KMS-11 (cell line): ENCODE data around the gene TMEM163.
"Not testable (repeated sequence)": the region's sequence is repeated elsewhere in the genome, so short reads cannot be mapped to it uniquely, and the experiment has no call there.

ENCODE experiments used
- H2AFZ ChIP-seq: fragments of 200-600 bp; sonication (generic); 2 replicates; pipeline ENCODE4 v1.6.1; 2016; ENCODE audit warnings: antibody characterized with exemption, mixed run types, low read depth
- H3K27ac ChIP-seq: fragments of 200-600 bp; sonication (generic); 2 replicates; pipeline ENCODE4 v1.6.1; 2016; ENCODE audit warnings: mild to moderate bottlenecking, mixed run types
- H3K27me3 ChIP-seq: fragments of 200-600 bp; sonication (generic); 2 replicates; pipeline ENCODE4 v1.6.1; 2017; ENCODE audit warnings: mild to moderate bottlenecking, low read depth, mixed run types, moderate library complexity; ENCODE audit not compliant: insufficient read depth
- H3K36me3 ChIP-seq: fragments of 200-600 bp; sonication (generic); 2 replicates; pipeline ENCODE4 v1.6.1; 2017; ENCODE audit warnings: mild to moderate bottlenecking, mixed run types; ENCODE audit not compliant: insufficient read depth
- H3K4me1 ChIP-seq: fragments of 200-600 bp; sonication (generic); 2 replicates; pipeline ENCODE4 v1.6.1; 2016; ENCODE audit warnings: mild to moderate bottlenecking, low read depth, mixed run types; ENCODE audit not compliant: poor library complexity, severe bottlenecking
- H3K4me2 ChIP-seq: fragments of 200-600 bp; sonication (generic); 2 replicates; pipeline ENCODE4 v1.7.0; 2016; ENCODE audit warnings: mild to moderate bottlenecking, mixed run types
- H3K4me3 ChIP-seq: fragments of 200-600 bp; sonication (generic); IDR thresholded peaks from 2 replicates; pipeline ENCODE4 v1.6.1; 2017; ENCODE audit warnings: low read depth, low read length, mixed read lengths; ENCODE audit not compliant: insufficient read depth
- H3K79me2 ChIP-seq: fragments of 200-600 bp; sonication (generic); 2 replicates; pipeline ENCODE4 v1.6.1; 2016; ENCODE audit warnings: low read depth, mixed run types; ENCODE audit not compliant: insufficient read depth
- H3K9ac ChIP-seq: fragments of 200-600 bp; sonication (generic); 2 replicates; pipeline ENCODE4 v1.6.1; 2016; ENCODE audit warnings: mild to moderate bottlenecking, mixed run types
- H4K20me1 ChIP-seq: fragments of 200-600 bp; sonication (generic); 2 replicates; pipeline ENCODE4 v1.6.1; 2016; ENCODE audit warnings: mild to moderate bottlenecking, mixed run types; ENCODE audit not compliant: insufficient read depth
- TF ChIP-seq, protein P1 (sequence below): fragments of 200-600 bp; sonication (generic); conservative IDR thresholded peaks from 2 replicates; pipeline ENCODE4 v1.6.1; 2017; ENCODE audit warnings: low read depth, mild to moderate bottlenecking, antibody characterized with exemption, low read length, moderate library complexity, mixed read lengths

The TMEM163 gene

DNA sequence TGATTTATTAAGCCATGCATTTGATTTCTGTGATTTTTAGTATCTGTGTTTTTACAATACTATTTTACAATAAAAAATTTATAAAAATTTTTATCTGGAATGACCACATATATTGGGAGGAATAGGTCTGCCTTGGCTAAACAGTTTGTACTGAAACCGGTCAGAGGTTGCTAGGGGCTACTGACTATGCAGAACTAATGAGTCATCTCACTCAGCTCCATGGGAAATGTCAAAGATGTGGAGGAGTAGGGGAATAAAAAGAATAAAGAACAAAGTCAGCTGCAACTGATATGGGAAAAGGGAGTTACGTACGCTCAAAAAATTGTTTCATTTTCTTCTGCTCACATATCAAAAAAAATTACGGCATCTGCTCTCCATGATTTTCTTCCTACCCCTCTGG lies 8.6 kb upstream of the TMEM163 start:
- H3K4me2 ChIP-seq, result no peak overlapping the region
- no peaks in the 10 kb centered on the region for H3K27me3 ChIP-seq
- H3K4me1 ChIP-seq, result no peaks in the 10 kb centered on the region
- H4K20me1 ChIP-seq, result no peaks in the 10 kb centered on the region
- no peak overlapping the region for H3K9ac ChIP-seq
- H3K4me3 ChIP-seq, result no peak overlapping the region
- H3K36me3 ChIP-seq, result no peaks in the 10 kb centered on the region
- H3K79me2 ChIP-seq, result no peaks in the 10 kb centered on the region
- no peak overlapping the region for H3K27ac ChIP-seq
- TF ChIP-seq, protein P1, sequence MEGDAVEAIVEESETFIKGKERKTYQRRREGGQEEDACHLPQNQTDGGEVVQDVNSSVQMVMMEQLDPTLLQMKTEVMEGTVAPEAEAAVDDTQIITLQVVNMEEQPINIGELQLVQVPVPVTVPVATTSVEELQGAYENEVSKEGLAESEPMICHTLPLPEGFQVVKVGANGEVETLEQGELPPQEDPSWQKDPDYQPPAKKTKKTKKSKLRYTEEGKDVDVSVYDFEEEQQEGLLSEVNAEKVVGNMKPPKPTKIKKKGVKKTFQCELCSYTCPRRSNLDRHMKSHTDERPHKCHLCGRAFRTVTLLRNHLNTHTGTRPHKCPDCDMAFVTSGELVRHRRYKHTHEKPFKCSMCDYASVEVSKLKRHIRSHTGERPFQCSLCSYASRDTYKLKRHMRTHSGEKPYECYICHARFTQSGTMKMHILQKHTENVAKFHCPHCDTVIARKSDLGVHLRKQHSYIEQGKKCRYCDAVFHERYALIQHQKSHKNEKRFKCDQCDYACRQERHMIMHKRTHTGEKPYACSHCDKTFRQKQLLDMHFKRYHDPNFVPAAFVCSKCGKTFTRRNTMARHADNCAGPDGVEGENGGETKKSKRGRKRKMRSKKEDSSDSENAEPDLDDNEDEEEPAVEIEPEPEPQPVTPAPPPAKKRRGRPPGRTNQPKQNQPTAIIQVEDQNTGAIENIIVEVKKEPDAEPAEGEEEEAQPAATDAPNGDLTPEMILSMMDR, result no peak
- H2AFZ ChIP-seq, result no peak overlapping the region

DNA sequence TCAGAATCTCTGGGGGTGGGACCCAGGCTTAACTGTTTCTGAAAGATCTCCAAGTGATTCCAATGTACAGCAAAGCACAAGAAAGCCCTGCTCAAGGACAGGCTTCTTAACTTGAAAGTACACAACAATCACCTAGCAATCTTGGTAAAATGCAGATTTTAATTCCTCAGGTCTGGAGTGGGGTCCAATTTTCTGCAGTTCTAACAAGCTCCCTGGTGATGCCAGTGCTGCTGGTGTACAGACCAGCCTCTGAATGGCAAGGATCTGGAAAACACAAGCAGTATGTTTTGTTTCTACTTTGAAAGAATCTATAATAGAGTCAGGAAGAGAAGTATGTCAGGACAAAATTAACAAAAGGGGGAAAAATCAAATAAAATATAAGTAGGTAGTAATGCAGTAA lies 7.8 kb upstream of the TMEM163 start:
- H3K4me3 ChIP-seq, result no peak overlapping the region
- H3K9ac ChIP-seq, result no peak overlapping the region
- no peaks in the 10 kb centered on the region for H3K4me1 ChIP-seq
- no peaks in the 10 kb centered on the region for H4K20me1 ChIP-seq
- H3K4me2 ChIP-seq, result no peak overlapping the region
- no peaks in the 10 kb centered on the region for H3K79me2 ChIP-seq
- no peaks in the 10 kb centered on the region for H3K36me3 ChIP-seq
- H2AFZ ChIP-seq, result no peak overlapping the region
- TF ChIP-seq, protein P1, result no peak
- H3K27ac ChIP-seq, result no peak overlapping the region
- H3K27me3 ChIP-seq, result no peaks in the 10 kb centered on the region

DNA sequence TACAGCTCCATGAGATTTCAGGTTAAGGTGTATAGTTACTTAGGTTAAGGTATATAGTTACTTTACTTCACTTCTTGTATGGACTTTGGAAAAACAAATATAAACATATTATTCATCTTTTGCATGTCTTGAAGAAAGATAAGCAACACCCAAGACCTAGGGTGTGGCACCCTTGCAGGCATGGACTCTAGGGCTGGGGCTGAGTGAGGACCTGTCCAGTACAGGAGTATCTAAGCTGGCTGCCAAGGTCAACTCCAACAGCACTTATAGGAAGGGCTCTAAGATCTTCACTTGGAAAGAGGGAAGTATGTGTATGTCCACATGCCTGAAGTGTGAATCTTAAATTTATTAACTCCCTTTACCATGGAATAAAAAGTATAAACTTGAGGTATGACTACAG lies 7.1 kb upstream of the TMEM163 start:
- Histone ChIP-seq H3K27me3 (no peaks in the 10 kb centered on the region), H4K20me1 (no peaks in the 10 kb centered on the region), H3K4me1 (no peaks in the 10 kb centered on the region), H3K4me3 (no peak overlapping the region), H3K9ac (no peak overlapping the region), H3K27ac (no peak overlapping the region), H3K79me2 (no peaks in the 10 kb centered on the region), H2AFZ (no peak overlapping the region), H3K36me3 (no peaks in the 10 kb centered on the region), H3K4me2 (no peak overlapping the region)
- TF ChIP-seq, protein P1, result no peak

DNA sequence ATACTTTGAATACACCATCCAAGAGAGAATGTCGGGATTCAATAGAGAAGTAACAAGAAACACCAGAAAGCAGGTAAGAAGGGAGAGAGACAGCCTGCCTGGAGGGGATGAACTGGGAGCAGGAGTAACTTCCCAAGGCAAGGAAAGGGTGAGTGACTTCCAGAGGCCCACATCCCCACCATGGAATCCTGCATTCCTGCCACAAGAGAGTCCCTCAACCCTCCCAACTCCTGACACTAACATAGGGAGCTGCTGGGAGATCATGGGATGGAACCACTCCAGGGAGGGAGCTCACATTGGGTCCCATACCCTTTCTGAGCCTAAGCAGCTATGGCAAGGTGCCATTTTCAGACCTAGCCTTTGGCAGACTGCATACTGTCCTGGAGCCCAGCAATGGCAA lies 5.5 kb upstream of the TMEM163 start:
- TF ChIP-seq, protein P1, result no peak
- Histone ChIP-seq H2AFZ (no peak overlapping the region), H4K20me1 (no peaks in the 10 kb centered on the region), H3K27me3 (no peaks in the 10 kb centered on the region), H3K4me3 (no peak overlapping the region), H3K9ac (no peak overlapping the region), H3K4me2 (no peak overlapping the region), H3K36me3 (no peaks in the 10 kb centered on the region), H3K79me2 (no peaks in the 10 kb centered on the region), H3K27ac (no peak overlapping the region), H3K4me1 (no peaks in the 10 kb centered on the region)

DNA sequence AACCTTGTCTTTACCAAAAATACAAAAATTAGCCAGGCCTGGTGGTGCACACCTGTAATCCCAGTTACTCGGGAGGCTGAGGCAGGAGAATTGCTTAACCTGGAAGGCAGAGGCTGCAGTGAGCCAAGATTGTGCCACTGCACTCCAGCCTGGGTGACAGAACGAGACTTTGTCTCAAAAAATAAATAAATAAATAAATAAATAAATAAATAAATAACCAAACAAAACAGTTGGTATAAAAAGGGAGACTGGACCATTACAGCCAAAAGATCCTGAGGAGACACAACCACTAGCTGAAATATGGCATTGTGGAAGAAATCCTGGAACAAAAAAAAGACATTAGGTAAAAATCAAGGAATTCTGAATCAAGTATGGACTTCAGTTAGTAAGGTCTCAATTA lies 4.9 kb upstream of the TMEM163 start:
- not testable (repeated sequence) for H3K4me2 ChIP-seq

More for the DNA sequence above, 4.9 kb upstream of the TMEM163 start:
- H3K4me3 ChIP-seq, H3K27ac ChIP-seq, H2AFZ ChIP-seq, H4K20me1 ChIP-seq, H3K27me3 ChIP-seq, H3K4me1 ChIP-seq, H3K36me3 ChIP-seq, H3K79me2 ChIP-seq, H3K9ac ChIP-seq: not testable (repeated sequence)
